K562 (cell line): Measurements from ENCODE around the gene NPC1. TPM values are rescaled to one million over a fixed set of nuclear protein-coding genes. Genes with fewer than 3 reads are reported as not detected.

Source experiments
- CLOCK ChIP-seq: fragments of 250-450 bp; sonication (Bioruptor Pico); IDR thresholded peaks from 2 replicates; pipeline ENCODE4 v1.4.0; 2020; ENCODE audit warnings: mild to moderate bottlenecking, moderate library complexity, borderline replicate concordance
- DPF2 ChIP-seq: fragments of 450-650 bp; IDR thresholded peaks from 2 replicates; pipeline ENCODE4 v1.6.1; 2016
- EHMT2 ChIP-seq: fragments of 450-650 bp; IDR thresholded peaks from 2 replicates; pipeline ENCODE4 v1.6.1; 2018; ENCODE audit warnings: antibody characterized with exemption
- ETV5 ChIP-seq: sonication (generic); formaldehyde crosslinking; IDR thresholded peaks from 2 replicates; pipeline ENCODE4 v1.4.0; 2020; ENCODE audit warnings: low read depth, mild to moderate bottlenecking, missing genetic modification reagents
- FUS ChIP-seq: fragments of 200-400 bp; formaldehyde crosslinking; optimal IDR thresholded peaks from 2 replicates; pipeline ENCODE3; 2017; ENCODE audit warnings: low read depth, low read length
- IRF9 ChIP-seq: fragments of 450-650 bp; IDR thresholded peaks from 2 replicates; pipeline ENCODE4 v1.6.1; 2016; ENCODE audit warnings: missing biosample characterization, missing genetic modification characterization
- MEF2A ChIP-seq: IDR thresholded peaks from 2 replicates; pipeline ENCODE4 v1.6.1; 2011; ENCODE audit warnings: low read depth, mild to moderate bottlenecking, low read length, moderate library complexity; ENCODE audit not compliant: control insufficient read depth
- PHB2 ChIP-seq: fragments of 450-650 bp; IDR thresholded peaks from 2 replicates; pipeline ENCODE4 v1.6.1; 2017; ENCODE audit warnings: low read depth
- RAD21 ChIP-seq, 2 experiments: fragments of 250-450 bp in 1 of 2; fragments of 450-650 bp in 1 of 2; sonication (Bioruptor Pico) in 1 of 2; formaldehyde crosslinking in 1 of 2; IDR thresholded peaks in 1 of 2; conservative IDR thresholded peaks in 1 of 2; 2 replicates each; pipeline versions ENCODE4 v1.4.0 to v1.8.0; 2020 to 2022; ENCODE audit warnings: mild to moderate bottlenecking in 2 of 2, moderate library complexity in 1 of 2
- SAP30 ChIP-seq: fragments of 200-600 bp; sonication (generic); IDR thresholded peaks from 2 replicates; pipeline ENCODE4 v1.6.1; 2012; ENCODE audit warnings: borderline replicate concordance, low read depth, mild to moderate bottlenecking, moderate library complexity, low read length, control low read depth, inconsistent platforms; ENCODE audit not compliant: insufficient read depth, poor library complexity, severe bottlenecking
- SRF ChIP-seq, 2 experiments: fragments of 250-450, 450-650 bp in 1 of 2; sonication (Bioruptor Pico) in 1 of 2; sonication (generic) in 1 of 2; formaldehyde crosslinking; IDR thresholded peaks; 2 replicates each; pipeline versions ENCODE4 v1.5.0 to v1.5.1; 2020 to 2022; ENCODE audit warnings: mild to moderate bottlenecking in 1 of 2, missing genetic modification reagents in 1 of 2
- TBL1XR1 ChIP-seq, 2 experiments: IDR thresholded peaks; 2 replicates each; pipeline ENCODE4 v1.6.1; 2012; ENCODE audit warnings: improper control_type of control experiment in 2 of 2, low read length in 2 of 2, mild to moderate bottlenecking in 1 of 2
- TCF7L2 ChIP-seq: fragments of 150-350 bp; IDR thresholded peaks from 2 replicates; pipeline ENCODE4 v1.6.1; 2016; ENCODE audit warnings: low read depth, mild to moderate bottlenecking, low read length, moderate library complexity
- TCFL5 ChIP-seq: fragments of 250-450 bp; sonication (Bioruptor Pico); conservative IDR thresholded peaks from 2 replicates; pipeline ENCODE4 v1.6.1; 2021; ENCODE audit warnings: mild to moderate bottlenecking, moderate library complexity, matching md5 sums
- TEAD2 ChIP-seq: fragments of 450-650 bp; IDR thresholded peaks from 2 replicates; pipeline ENCODE4 v1.6.1; 2016; ENCODE audit warnings: missing genetic modification characterization, control low read depth, missing compliant biosample characterization
- XRCC5 ChIP-seq: fragments of 200-400 bp; formaldehyde crosslinking; IDR thresholded peaks from 2 replicates; pipeline ENCODE4 v1.6.1; 2017; ENCODE audit warnings: low read depth, mild to moderate bottlenecking, low read length
- ZNF217 ChIP-seq: sonication (generic); formaldehyde crosslinking; IDR thresholded peaks from 2 replicates; pipeline ENCODE4 v1.8.0; 2022; ENCODE audit warnings: mild to moderate bottlenecking, missing genetic modification reagents
- ZNF239 ChIP-seq: fragments of 250-450 bp; sonication (Bioruptor Pico); IDR thresholded peaks from 2 replicates; pipeline ENCODE4 v1.4.0; 2020; ENCODE audit warnings: mild to moderate bottlenecking
- ZNF408 ChIP-seq: fragments of 250-450 bp; sonication (Bioruptor Pico); IDR thresholded peaks from 2 replicates; pipeline ENCODE4 v1.4.0; 2020; ENCODE audit warnings: low read depth, mild to moderate bottlenecking, moderate library complexity
- ZNF780A ChIP-seq: fragments of 250-450 bp; sonication (Bioruptor Pico); IDR thresholded peaks from 2 replicates; pipeline ENCODE4 v1.5.0; 2021; ENCODE audit warnings: mild to moderate bottlenecking
- polyA plus RNA-seq, 8 experiments: library from polyadenylated mRNA; depleted of rRNA in 4 of 8; stranded (reverse) in 5 of 8; unstranded in 3 of 8; fragments of >200 nt; fragmentation: Nextera tagmentation in 2 of 8; fragmentation: Illumina TruSeq in 1 of 8; extraction: Ambion mirVana in 2 of 8; extraction: Trizol in 1 of 8; gene quantifications; 2 replicates each; pipeline versions ENCODE4 v1.2.1 to v1.2.3, GENCODE V29; 2011 to 2014; ENCODE audit warnings: inconsistent platforms in 1 of 8, missing spikeins in 1 of 8
- total RNA-seq, 7 experiments: library from RNA; depleted of rRNA in 6 of 7; stranded (reverse); fragments of >200 nt in 6 of 7; fragmentation: Illumina TruSeq in 2 of 7; extraction: Trizol in 2 of 7; gene quantifications; 2 replicates each; pipeline versions ENCODE4 v1.2.1 to v1.2.3, GENCODE V29; 2011 to 2021; ENCODE audit warnings: low replicate concordance in 1 of 7
- TF ChIP-seq, protein P1 (sequence below): fragments of 250-450 bp; sonication (Bioruptor Pico); IDR thresholded peaks from 2 replicates; pipeline ENCODE4 v1.5.0; 2021; ENCODE audit warnings: mild to moderate bottlenecking, moderate library complexity

NPC1 gene
- total and polyA plus RNA-seq, 9 of the 15 experiments (the other 6 are each of a cell fraction or from before 2014, with no cell fraction given), result 17.1 to 45.9 (median 27.6) TPM

- TF ChIP-seq IRF9 (tag), result no peak
- TF ChIP-seq, protein P1, sequence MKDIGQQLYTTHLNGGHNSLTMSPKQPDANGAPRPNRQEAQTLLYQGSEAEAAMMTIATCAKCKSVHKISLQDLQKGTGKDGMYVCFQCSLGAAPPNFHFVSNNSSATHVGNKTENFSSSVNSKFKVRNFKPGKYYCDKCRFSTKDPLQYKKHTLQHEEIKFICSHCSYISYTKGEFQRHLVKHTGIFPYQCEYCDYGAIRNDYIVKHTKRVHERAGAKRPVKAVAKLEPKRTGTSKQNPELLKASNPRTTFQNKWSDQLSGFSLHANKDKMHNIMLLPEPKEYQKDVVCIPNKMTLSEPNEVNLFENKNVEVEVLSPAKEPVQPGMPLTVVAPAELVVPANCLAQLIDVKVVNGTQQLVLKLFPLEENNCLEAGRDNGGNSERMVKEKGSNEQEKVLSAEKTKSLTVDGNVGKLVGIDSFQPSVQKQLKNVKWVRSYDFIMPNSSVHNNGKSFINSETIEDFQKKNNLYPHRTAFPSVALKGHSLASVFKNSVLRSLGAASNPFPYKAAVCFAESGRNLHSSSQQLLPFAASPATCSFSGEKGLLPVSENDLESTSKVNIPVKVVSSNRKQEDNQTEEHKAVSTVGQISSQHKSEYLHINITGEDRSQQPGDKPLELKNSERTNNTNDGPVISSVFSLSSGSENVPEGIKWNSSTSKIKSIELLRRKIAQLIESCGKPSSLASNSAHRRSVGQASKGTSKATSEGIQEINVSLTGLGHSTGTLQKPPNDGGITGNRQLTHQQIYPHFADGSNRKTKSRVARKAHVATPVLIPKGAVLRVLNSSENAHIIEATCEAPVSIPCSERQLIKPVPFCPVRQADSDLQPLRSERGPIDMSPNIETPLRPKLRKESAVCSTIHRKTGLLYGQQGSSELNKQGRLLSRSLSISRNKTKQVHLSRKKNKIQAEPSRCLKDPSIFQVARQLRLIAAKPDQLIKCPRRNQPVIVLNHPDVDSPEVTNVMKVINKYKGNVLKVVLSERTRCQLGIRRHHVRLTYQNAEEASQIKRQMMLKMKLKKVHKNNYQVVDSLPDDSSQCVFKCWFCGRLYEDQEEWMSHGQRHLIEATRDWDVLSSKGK (CRISPR knock-in tag), result no peak
- no peak for TF ChIP-seq SAP30
- TF ChIP-seq ZNF239 (CRISPR knock-in tag), result no peak
- peak; percentile 67; the same call in 1 of the 2 replicates for TF ChIP-seq MEF2A
- peak in 1 of 2 experiments; percentile 39; a peak in 1 of 4 replicates for TF ChIP-seq TBL1XR1 (IDR thresholded peaks at IDR 0.05; ENCODE audit: low read length in 2 of 2)
- peak; percentile 49; the same call in 1 of the 2 replicates for TF ChIP-seq EHMT2
- TF ChIP-seq ZNF408 (CRISPR knock-in tag), result no peak
- TF ChIP-seq RAD21 (CRISPR knock-in tag; conservative IDR thresholded peaks at IDR 0.05 in 1 of 2, IDR thresholded peaks at IDR 0.05 in 1 of 2), result peak in 1 of 2 experiments; percentile 14; a peak in 1 of 4 replicates
- no peak for TF ChIP-seq FUS
- no peak for TF ChIP-seq TEAD2 (tag)
- no peak for TF ChIP-seq XRCC5
- TF ChIP-seq PHB2, result no peak
- peak; percentile 91 for TF ChIP-seq DPF2
- TF ChIP-seq SRF (CRISPR knock-in tag; IDR thresholded peaks at IDR 0.05), result peak in 1 of 2 experiments; percentile 20; a peak in 1 of 4 replicates
- no peak for TF ChIP-seq CLOCK (CRISPR knock-in tag)
- no peak for TF ChIP-seq ZNF780A (CRISPR knock-in tag)
- no peak for TF ChIP-seq TCFL5
- TF ChIP-seq ETV5 (CRISPR knock-in tag), result peak; percentile 70; the same call in 1 of the 2 replicates
- no peak for TF ChIP-seq TCF7L2
- TF ChIP-seq ZNF217, result no peak
These were observed 98.4 kb downstream of the NPC1 start (continued) for GRCh38 chr18:23487738-23488570.
